ENCODE results near the gene GABBR2.
"Not testable (repeated sequence)": the region's sequence is repeated elsewhere in the genome, so short reads cannot be mapped to it uniquely, and the experiment has no call there.

GABBR2 gene

GRCh38 chr9:98502976-98503325, 205.8 kb downstream of the GABBR2 start:
- in situ Hi-C loops (cut with HindIII; ENCODE audit: low sequenced_read_pairs): no loop called here
- H3K4me3 ChIP-seq (ENCODE audit: low read depth, low read length): no peak overlapping the region
- no peak for TF ChIP-seq CTCF (IDR thresholded peaks at IDR 0.05; ENCODE audit: low read depth, low read length, missing control alignments)
- no peak for DNase-seq (ENCODE audit: low read depth)

GRCh38 chr9:98502311-98502975, 206.3 kb downstream of the GABBR2 start:
- H3K4me3 ChIP-seq (ENCODE audit: low read depth, low read length): no peak overlapping the region
- no peak for DNase-seq (ENCODE audit: low read depth)
- no peak for TF ChIP-seq CTCF (IDR thresholded peaks at IDR 0.05; ENCODE audit: low read depth, low read length, missing control alignments)
- in situ Hi-C loops (cut with HindIII; ENCODE audit: low sequenced_read_pairs): no loop called here

- no peak for DNase-seq (ENCODE audit: low read depth)
- H3K4me3 ChIP-seq (ENCODE audit: low read depth, low read length): no peak overlapping the region
- in situ Hi-C loops (cut with HindIII; ENCODE audit: low sequenced_read_pairs): no loop called here
- no peak for TF ChIP-seq CTCF (IDR thresholded peaks at IDR 0.05; ENCODE audit: low read depth, low read length, missing control alignments)
Measured at GRCh38 chr9:98501819-98502218, 206.9 kb downstream of the GABBR2 start.

GRCh38 chr9:98501259-98501658, 207.5 kb downstream of the GABBR2 start:
- DNase-seq (ENCODE audit: low read depth); H3K4me3 ChIP-seq (ENCODE audit: low read depth, low read length); in situ Hi-C loops (cut with HindIII; ENCODE audit: low sequenced_read_pairs): not testable (repeated sequence)

- no peak for TF ChIP-seq CTCF (IDR thresholded peaks at IDR 0.05; ENCODE audit: low read depth, low read length, missing control alignments)
- in situ Hi-C loops (cut with HindIII; ENCODE audit: low sequenced_read_pairs): no loop called here
Measured at GRCh38 chr9:98500337-98500919, 208.3 kb downstream of the GABBR2 start.

GRCh38 chr9:98495530-98495929, 213.2 kb downstream of the GABBR2 start:
- no peak for TF ChIP-seq CTCF (IDR thresholded peaks at IDR 0.05; ENCODE audit: low read depth, low read length, missing control alignments)
- DNase-seq (ENCODE audit: low read depth): no peak
- no peak overlapping the region for H3K4me3 ChIP-seq (ENCODE audit: low read depth, low read length)
- in situ Hi-C loops (cut with HindIII; ENCODE audit: low sequenced_read_pairs): no loop called here

More at GRCh38 chr9:98500337-98500919, 208.3 kb downstream of the GABBR2 start:
- DNase-seq (ENCODE audit: low read depth): no peak
- H3K4me3 ChIP-seq (ENCODE audit: low read depth, low read length): no peak overlapping the region

GRCh38 chr9:98494852-98495251, 213.9 kb downstream of the GABBR2 start:
- DNase-seq (ENCODE audit: low read depth): no peak
- TF ChIP-seq CTCF (IDR thresholded peaks at IDR 0.05; ENCODE audit: low read depth, low read length, missing control alignments): no peak
- in situ Hi-C loops (cut with HindIII; ENCODE audit: low sequenced_read_pairs): no loop called here
- no peak overlapping the region for H3K4me3 ChIP-seq (ENCODE audit: low read depth, low read length)
